GM18867 (cell line): ENCODE data around the gene GPM6B.

ENCODE experiments used
- ATAC-seq: cut with Tn5 transposase; IDR thresholded peaks from one replicate; pipeline ENCODE4 v1.9.1; 2021; ENCODE audit warnings: mild to moderate bottlenecking, moderate library complexity; ENCODE audit not compliant: unreplicated experiment

Gene GPM6B

GRCh38 chrX:13816643-13817627 lies at the start of gene GPM6B:
Gene GPM6B, minus strand, starts transcription at chrX:13817093. Its CDS starts 189 bp downstream, at chrX:13816904.
- ATAC-seq = no peak

DNA sequence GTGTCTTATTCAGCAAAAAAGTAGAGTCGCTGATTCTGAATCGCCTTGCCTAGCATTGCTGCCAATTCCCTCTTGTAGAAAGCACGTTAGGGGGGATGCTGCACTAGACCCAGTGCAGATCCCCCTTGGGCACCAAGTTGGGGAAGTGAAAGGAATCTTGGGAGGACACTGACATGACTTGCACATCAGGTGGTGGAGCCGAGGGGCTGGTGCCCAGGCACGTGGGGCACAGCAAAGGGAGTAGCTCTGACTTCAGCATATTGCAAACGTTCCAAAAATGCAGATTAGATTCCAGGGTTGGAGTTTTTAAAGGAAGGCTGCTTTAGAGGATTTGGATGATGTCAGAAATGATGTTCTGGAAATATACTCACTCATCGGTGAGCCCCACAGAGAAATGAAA lies 47.4 kb upstream of the GPM6B start:
- no peak for ATAC-seq

- no peak for ATAC-seq
These were observed 46.4 kb upstream of the GPM6B start for GRCh38 chrX:13863324-13863723.

- ATAC-seq = no peak
These were observed 42.8 kb upstream of the GPM6B start for GRCh38 chrX:13859724-13860123.

DNA sequence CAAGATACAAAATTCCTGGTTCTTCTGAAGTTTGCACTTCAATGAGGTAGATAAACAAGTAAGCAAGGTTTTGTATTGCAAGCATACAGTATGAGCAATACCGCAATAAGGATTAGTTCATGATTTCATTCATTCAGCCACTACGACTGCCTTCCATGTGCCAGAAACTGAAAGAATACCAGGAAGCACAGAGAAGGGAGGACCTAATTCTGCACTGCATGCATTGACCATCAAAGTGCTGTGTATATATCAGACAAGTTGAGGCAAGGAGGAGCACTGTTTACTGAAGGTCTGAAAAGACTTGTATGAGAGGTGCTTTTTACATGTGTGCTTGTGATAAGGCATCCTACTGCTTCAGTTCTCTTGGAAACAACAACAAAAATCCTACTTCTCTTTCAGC lies 40.9 kb upstream of the GPM6B start:
- ATAC-seq = no peak

- peak; percentile 74 for ATAC-seq
These were observed 39.0 kb upstream of the GPM6B start for GRCh38 chrX:13855689-13856450.

GRCh38 chrX:13854003-13854402 lies 37.1 kb upstream of the GPM6B start:
- ATAC-seq = no peak

- peak; percentile 80 for ATAC-seq
These were observed 35.3 kb upstream of the GPM6B start for GRCh38 chrX:13852001-13852695.

DNA sequence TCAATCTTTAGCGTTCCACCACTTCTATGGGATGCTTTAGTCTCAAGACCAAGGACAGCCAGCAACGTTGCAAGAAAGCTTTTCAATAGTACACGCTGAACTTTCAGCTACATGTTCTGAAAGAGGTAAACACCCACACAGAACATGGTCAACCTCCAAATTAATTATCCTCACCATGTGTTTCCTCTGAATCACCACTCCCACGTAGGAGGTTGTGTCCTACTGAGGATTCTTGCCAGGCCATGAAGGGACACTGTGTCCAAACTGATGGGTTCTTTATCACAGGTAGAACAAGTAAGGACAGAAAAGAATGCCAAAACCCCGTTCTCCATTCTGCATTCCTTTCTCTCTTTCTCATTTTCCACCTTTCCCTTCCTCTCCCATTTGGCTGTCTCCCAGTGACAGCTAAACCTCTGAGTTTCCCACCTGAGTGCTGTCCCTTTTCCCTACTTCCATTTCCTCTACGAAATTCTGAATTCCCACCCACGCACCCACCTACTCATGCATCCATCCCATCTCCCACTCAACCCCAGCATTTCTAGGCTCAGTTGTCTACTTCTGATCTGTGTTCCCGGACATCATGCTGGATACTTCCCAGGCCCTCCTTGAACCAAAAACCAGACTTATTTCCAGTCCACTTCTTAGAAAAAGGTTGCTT lies 29.0 kb upstream of the GPM6B start:
- ATAC-seq = no peak

DNA sequence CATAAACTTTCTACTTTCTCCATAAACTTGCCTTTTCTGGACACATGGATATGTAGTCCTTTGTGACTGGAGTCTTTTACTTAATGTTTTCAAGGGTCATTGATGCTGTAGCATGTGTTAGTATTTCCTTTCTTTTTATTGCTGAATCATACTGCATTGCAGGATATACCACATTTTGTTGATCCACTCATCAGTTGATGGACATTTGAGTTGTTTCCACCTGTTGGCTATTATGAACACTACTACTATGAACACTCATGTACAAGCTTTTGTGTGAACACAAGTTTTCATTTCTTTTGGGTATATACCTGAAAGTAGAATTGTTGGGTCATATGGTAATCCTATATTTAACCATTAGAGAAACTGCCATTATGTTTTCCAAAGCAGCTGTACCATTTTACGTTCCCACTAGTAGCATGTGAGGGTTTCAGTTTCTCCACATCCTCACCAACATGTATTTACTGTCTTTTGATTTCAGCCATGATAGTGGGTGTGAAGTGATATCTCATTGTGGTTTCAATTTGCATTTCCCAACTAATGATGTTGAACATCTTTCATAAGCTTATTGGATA lies 26.3 kb upstream of the GPM6B start:
- ATAC-seq = peak; percentile 41

- ATAC-seq = no peak
These were observed 23.2 kb upstream of the GPM6B start for GRCh38 chrX:13840121-13840520.

GRCh38 chrX:13837290-13837745 lies 20.4 kb upstream of the GPM6B start:
- no peak for ATAC-seq

- no peak for ATAC-seq
These were observed 19.7 kb upstream of the GPM6B start for GRCh38 chrX:13836575-13836974.

GRCh38 chrX:13835825-13836224 lies 18.9 kb upstream of the GPM6B start:
- no peak for ATAC-seq

DNA sequence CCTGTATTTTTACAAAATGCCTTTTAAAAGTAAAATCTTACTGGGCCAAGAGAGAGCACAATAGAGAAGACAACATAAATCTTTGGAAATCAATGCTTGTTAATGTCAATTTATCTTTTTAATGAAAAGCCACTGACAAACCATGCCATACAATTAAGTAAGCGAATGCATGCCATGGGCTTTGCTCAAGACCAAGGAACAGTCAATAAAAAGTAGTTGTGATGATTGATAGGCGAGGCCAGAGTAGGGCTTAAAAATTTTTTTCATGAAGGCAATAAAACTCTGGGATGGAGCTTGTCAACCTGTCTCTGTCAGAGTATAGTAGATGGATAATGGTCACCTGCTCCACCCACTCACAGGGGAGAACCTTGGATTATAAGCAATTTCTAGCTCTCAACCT lies 17.5 kb upstream of the GPM6B start:
- no peak for ATAC-seq

DNA sequence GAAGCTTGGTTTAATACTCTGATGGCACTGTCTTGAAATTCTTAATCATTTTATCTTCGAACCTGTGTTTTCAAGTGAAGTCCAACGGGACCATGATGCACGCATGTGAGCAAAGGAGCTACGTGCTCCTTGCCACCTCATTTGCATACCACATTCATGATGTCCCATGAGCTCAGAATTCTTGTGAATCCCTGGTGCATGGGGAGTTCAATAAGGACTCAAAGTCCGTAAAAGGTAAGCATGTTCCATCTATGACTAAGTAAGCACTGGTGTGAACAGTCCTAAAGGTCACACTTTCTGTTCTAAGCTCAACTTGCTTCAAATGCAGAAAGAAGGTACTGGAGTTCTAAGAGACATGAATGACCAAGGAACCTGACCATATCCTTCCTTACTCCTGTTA lies 13.1 kb upstream of the GPM6B start:
- ATAC-seq = no peak

DNA sequence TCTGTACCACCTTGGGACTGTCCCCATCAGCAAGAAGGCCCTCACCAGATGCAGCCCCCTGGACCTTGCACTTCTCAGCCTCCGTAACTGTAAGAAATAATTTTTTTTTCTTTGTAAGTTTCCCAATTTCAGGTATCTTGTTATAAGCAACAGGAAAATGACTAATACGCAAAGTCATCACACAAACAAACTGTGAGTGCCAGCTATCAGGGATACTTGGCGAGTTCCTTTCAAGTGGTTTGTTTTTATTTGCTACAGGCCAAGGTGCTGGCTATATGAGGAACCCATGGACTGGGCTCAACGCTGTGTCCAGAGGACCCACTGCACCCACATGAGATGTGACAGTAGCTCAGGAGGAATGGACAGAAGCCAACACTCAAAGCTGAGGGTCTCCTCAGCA lies 11.5 kb upstream of the GPM6B start:
- no peak for ATAC-seq

DNA sequence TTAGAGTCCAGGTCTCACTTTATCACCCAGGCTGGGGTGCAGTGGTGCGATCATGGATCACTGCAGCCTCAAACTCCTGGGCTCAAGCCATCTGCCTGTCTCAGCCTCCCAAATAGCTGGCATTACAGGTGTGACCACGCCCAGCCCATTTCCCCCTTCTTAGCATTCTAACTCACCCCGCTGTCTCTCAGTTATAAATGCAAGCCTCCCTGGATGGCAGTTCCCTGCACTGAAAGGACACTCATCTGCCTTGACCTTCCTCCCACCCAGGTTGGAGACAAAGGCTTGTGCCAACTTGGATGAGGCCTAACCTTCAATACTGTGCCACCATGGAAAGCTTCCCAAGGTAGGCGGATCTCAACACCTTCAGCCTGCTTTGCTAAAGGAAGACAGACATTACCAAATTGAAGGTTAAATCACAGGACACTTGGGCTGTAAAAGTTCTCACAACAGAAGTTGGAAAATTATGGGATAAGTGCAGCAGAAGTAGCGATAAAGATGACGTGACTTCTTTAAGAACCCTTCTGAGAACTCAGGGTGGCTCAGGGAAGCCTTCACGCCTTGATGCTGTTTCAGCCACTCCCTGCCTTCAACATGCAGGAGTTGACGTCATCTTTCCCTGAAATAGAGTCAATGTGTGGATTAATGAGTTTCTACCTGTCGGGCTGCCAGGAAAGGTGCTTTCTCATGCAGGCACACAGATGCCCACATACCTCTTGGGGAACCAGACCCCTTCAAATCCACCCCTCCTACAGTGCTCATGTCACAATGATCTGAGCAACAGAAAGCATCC lies 10.6 kb upstream of the GPM6B start:
- no peak for ATAC-seq

GRCh38 chrX:13826770-13827169 lies 9.9 kb upstream of the GPM6B start:
- ATAC-seq = no peak
